AG10803 (cell line): ENCODE data around the gene COLQ.
"Not testable (repeated sequence)": the region's sequence is repeated elsewhere in the genome, so short reads cannot be mapped to it uniquely, and the experiment has no call there.

Experiments used
- DNase-seq: peaks from one replicate; pipeline ENCODE4 v3.0.0; 2010; ENCODE audit warnings: low read depth
- H3K4me3 ChIP-seq: 2 replicates; pipeline ENCODE4 v1.5.1; 2011; ENCODE audit warnings: mild to moderate bottlenecking, low read length, control low read depth
- CTCF ChIP-seq: conservative IDR thresholded peaks from 2 replicates; pipeline ENCODE4 v1.5.1; 2011; ENCODE audit warnings: mild to moderate bottlenecking, low read length, control low read depth, inconsistent platforms

COLQ gene

GRCh38 chr3:15460891-15461531 lies 60.5 kb downstream of the COLQ start:
- no peak overlapping the region for H3K4me3 ChIP-seq
- no peak for TF ChIP-seq CTCF
- no peak for DNase-seq

GRCh38 chr3:15458212-15458780 lies 63.2 kb downstream of the COLQ start:
- no peak for DNase-seq
- no peak for TF ChIP-seq CTCF
- no peak overlapping the region for H3K4me3 ChIP-seq

- not testable (repeated sequence) for DNase-seq, H3K4me3 ChIP-seq
These were observed 64.6 kb downstream of the COLQ start for GRCh38 chr3:15456915-15457314.

- TF ChIP-seq CTCF = no peak
- H3K4me3 ChIP-seq = no peak overlapping the region
- DNase-seq = no peak
These were observed 65.2 kb downstream of the COLQ start for GRCh38 chr3:15456321-15456720.

GRCh38 chr3:15455756-15456155 lies 65.8 kb downstream of the COLQ start:
- no peak for TF ChIP-seq CTCF

GRCh38 chr3:15454965-15455364 lies 66.5 kb downstream of the COLQ start:
- no peak overlapping the region for H3K4me3 ChIP-seq
- TF ChIP-seq CTCF = no peak
- DNase-seq = no peak

More at GRCh38 chr3:15455756-15456155, 65.8 kb downstream of the COLQ start:
- H3K4me3 ChIP-seq = no peak overlapping the region
- no peak for DNase-seq

- no peak for TF ChIP-seq CTCF
- H3K4me3 ChIP-seq = no peak overlapping the region
- DNase-seq = no peak
These were observed 67.4 kb downstream of the COLQ start for GRCh38 chr3:15453991-15454625.
